Naive B cell (primary cell): ENCODE data around the gene SYCE3. TPM values are rescaled to one million over a fixed set of nuclear protein-coding genes. Genes with fewer than 3 reads are reported as not detected.

Source experiments
- ATAC-seq, 2 donors: fragments of 150-1000 bp; cut with Tn5 transposase; 2 replicates each; pipeline ENCODE4 v1.10.0; 2021; ENCODE audit warnings: low read depth in 2 of 2, mild to moderate bottlenecking in 2 of 2, moderate library complexity in 2 of 2
- DNase-seq: peaks from one replicate; pipeline ENCODE4 v3.0.0; 2022
- H3K27ac Mint-ChIP-seq, 6 donors: one replicate each; pipeline ENCODE4 v1.8.0; 2020 to 2022; ENCODE audit warnings: mild to moderate bottlenecking in 6 of 6, mixed read lengths in 6 of 6, moderate library complexity in 5 of 6, inconsistent platforms in 2 of 6
- H3K27me3 Mint-ChIP-seq, 3 donors: one replicate each; pipeline ENCODE4 v1.8.0; 2021 to 2022; ENCODE audit warnings: mixed read lengths in 3 of 3, mild to moderate bottlenecking in 1 of 3
- H3K36me3 Mint-ChIP-seq, 2 donors: one replicate each; pipeline ENCODE4 v1.8.0; 2020 to 2022; ENCODE audit warnings: mixed read lengths in 2 of 2, inconsistent platforms in 1 of 2, mild to moderate bottlenecking in 1 of 2
- H3K4me1 Mint-ChIP-seq, 3 donors: one replicate each; pipeline ENCODE4 v1.8.0; 2020 to 2022; ENCODE audit warnings: mixed read lengths in 3 of 3, inconsistent platforms in 1 of 3, mild to moderate bottlenecking in 1 of 3, moderate library complexity in 1 of 3
- H3K4me3 Mint-ChIP-seq, 8 donors: one replicate each; pipeline ENCODE4 v1.8.0; 2020 to 2022; ENCODE audit warnings: mild to moderate bottlenecking in 8 of 8, mixed read lengths in 8 of 8, moderate library complexity in 8 of 8, inconsistent platforms in 2 of 8
- H3K9me3 Mint-ChIP-seq, 7 donors: one replicate each; pipeline ENCODE4 v1.8.0; 2020 to 2022; ENCODE audit warnings: mixed read lengths in 7 of 7, mild to moderate bottlenecking in 5 of 7, inconsistent platforms in 2 of 7, moderate library complexity in 1 of 7
- polyA plus RNA-seq, 6 donors: library from polyadenylated mRNA; unstranded; fragments of 300-500 nt; fragmentation: Illumina TruSeq; gene quantifications; one replicate each; pipeline ENCODE4 v1.2.3, GENCODE V29; 2021; ENCODE audit warnings: low read depth in 6 of 6

Gene SYCE3
- polyA plus RNA-seq, 6 donors from 2014 or later, result not detected

DNA sequence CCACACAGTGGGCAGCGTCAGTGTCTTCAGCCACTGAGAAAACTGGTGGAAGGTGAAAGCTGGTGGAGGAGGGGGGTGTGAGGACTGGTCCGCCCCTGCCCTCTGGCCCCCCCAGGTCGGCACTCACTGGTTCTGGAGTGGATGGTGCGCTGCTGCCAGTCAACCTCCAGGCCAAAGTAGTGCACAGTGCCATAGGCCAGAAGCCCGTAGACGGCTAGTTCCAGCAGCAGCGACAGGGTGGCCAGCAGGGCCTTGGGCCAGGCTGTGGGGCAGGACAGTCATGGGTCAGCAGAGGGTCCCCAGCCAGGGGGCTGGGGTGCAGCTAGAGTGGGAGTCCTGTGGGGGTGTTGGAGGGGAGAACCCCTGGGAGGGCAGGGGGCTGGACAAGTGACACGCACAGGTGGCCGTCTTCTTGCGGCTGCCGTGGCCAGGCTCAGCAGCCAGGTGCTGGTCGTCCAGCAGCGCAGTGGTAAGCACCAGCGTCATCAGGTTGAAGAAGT is 57.4 kb downstream of the SYCE3 start:
- H3K36me3 Mint-ChIP-seq, result no peaks in the 10 kb centered on the region
- no peak for DNase-seq
- no peaks in the 10 kb centered on the region for H3K27me3 Mint-ChIP-seq
- no peak for ATAC-seq
- H3K4me1 Mint-ChIP-seq, result peaks cover 18 to 20% (median 19%) of the 10 kb centered on the region in 3 donors
- no peaks in the 10 kb centered on the region for H3K9me3 Mint-ChIP-seq
- no peak overlapping the region for H3K27ac Mint-ChIP-seq
- H3K4me3 Mint-ChIP-seq, result peak overlapping the region in 4 of 8 donors; percentile 12 to 96 (median 22)

DNA sequence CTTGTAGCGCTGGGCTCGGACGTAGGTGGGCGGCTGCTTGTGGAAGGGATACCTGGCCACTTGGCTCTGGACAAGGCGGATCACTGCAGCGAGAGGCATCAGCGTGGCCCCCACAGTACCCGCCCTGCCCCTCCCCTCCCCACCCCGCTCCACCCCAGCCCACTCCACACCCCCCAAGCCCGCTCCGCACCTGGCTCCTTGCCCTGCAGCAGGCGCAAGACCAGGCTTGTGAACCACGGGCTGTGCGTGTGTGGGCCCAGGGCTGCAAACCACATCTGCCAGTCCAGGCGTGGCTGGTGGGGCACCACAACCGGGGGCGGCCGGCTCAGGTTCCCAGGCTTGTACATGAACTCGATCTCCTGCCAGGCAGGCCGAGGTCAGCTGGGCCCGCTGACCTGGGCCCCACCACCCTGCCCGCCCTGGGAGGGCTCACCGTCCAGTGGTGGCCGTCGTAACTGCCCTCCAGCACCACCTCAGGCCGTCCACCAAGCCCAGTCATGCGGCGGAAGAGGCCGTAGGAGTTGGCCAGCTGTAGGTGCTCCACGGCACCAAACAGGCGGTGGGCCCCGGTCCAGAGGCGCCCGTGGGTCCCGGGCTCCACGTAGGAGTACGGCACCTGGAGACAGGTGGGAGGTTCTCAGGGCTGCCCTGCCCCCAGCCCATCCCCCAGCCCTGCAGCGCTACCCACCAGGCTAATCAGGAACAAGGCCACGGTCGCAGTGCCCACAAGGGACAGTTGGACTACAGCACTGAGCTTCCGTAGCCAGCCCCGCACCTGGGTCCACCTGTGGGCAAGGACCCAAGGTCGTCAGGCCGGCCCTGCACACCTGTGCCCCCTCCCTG is 58.1 kb downstream of the SYCE3 start:
- no peaks in the 10 kb centered on the region for H3K27me3 Mint-ChIP-seq
- ATAC-seq (no peak), DNase-seq (no peak)
- no peaks in the 10 kb centered on the region for H3K9me3 Mint-ChIP-seq
- H3K36me3 Mint-ChIP-seq, result no peaks in the 10 kb centered on the region
- no peak overlapping the region for H3K27ac Mint-ChIP-seq
- no peak overlapping the region for H3K4me3 Mint-ChIP-seq
- peaks cover 18% of the 10 kb centered on the region in 3 donors for H3K4me1 Mint-ChIP-seq

DNA sequence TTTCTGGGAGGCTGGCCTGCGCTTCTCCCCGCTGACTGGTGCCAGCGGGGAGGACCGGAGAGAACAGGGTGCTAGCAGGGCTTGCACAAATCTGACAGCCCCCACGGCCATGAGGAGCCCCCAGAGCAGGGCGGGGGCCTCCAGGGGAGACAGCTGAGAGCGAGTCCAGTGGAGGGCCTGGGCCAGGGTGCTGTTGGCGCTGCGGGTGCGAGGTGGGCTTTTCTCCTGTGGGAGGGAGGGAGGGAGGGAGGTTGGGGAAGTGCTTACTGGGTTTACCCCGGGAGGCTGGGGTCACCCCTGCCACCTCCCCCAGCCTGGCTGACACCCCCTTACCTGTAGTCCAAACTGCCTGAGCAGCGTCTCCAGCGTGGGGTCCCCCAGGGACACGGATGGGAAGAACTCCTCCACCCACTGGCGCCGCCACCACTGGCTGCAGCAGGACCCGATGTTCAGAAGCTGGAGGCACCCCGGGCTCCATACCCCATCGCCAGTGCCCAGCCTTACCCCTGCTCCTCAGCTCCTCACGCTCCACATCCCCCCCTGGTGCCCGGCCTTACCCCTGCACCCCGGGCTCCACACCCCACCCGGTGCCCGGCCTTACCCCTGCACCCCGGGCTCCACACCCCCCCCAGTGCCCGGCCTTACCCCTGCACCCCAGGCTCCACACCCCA is 59.1 kb downstream of the SYCE3 start:
- no peak overlapping the region for H3K4me3 Mint-ChIP-seq
- H3K36me3 Mint-ChIP-seq, result no peaks in the 10 kb centered on the region
- DNase-seq, result no peak
- ATAC-seq, result no peak
- no peaks in the 10 kb centered on the region for H3K9me3 Mint-ChIP-seq
- H3K4me1 Mint-ChIP-seq, result peaks cover 9 to 11% (median 11%) of the 10 kb centered on the region in 3 donors
- no peak overlapping the region for H3K27ac Mint-ChIP-seq
- no peaks in the 10 kb centered on the region for H3K27me3 Mint-ChIP-seq

DNA sequence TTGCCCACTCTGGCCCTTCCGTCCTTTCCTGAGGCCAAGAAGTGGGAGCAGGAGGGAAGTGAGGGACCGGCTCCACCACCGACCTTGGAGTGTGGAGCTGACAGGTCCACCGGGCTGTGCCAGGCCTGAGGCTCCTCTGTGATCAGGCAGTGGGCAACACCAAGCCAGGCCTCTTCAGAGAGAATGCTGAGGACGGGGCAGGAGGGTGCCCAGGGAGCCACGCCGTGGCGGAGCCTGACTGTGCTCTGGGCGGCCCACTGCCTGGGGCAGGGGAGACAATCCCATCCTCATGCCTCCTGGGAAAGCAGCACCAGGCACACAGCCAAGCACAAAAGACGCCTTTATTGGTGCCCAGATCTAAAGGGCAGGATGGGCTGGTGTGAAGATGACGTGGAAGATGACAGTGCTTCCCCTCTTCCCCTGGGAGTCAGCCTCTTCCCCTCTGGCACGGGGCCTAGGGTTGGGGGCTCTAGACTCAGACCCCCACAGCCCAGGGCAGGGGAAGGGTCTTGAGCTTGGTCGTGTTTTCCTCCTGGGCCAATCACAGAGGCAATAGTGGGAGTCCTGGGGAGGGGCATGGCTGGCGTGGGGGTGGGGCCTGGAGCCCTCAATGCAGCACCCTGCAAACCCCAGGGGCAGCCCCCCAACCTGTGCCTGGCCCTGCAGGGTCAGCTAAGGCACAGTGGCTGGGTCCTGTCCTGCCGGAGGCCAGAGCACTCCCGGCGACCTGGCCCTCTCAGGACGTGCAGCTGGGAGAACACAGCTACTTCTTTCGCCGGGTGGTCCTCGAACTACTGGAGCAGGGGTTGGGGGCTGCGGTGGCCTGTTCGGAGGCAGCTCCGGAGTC is 59.9 kb downstream of the SYCE3 start:
- DNase-seq (no peak), ATAC-seq (no peak)
- Mint-ChIP-seq H3K9me3 (no peaks in the 10 kb centered on the region), H3K4me3 (no peak overlapping the region), H3K27me3 (no peaks in the 10 kb centered on the region), H3K36me3 (no peaks in the 10 kb centered on the region), H3K27ac (no peak overlapping the region), H3K4me1 (peaks cover 10 to 16% (median 11%) of the 10 kb centered on the region in 3 donors)

DNA sequence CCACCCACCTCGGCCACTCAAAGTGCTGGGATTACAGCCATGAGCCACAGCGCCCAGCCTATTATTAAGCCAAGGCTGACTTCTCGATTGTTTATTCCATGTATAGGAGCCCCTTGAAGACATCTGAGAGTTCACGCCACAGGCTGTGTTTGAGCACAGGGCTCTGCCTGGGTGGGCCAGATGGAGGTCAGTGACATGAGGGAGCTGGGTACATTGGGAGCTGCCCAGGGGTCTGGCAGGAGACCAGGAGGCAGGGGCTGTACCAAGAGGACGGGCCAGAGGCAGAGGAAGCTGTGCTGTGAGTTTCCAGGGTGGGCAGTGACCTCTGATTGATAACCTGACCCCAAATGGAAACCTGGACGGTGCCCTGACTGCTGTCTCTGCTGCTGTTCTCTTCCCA is 60.6 kb downstream of the SYCE3 start:
- Mint-ChIP-seq H3K9me3 (no peaks in the 10 kb centered on the region), H3K4me1 (peaks cover 9 to 13% (median 10%) of the 10 kb centered on the region in 3 donors), H3K27ac (no peak overlapping the region), H3K36me3 (no peaks in the 10 kb centered on the region), H3K27me3 (no peaks in the 10 kb centered on the region), H3K4me3 (peak overlapping the region in 2 of 8 donors; percentile 53 to 63)
- no peak for ATAC-seq
- DNase-seq, result no peak

Other genes with a start within 250 kb of the SYCE3 start
- under 1 TPM in 5 of 6 donors, not detected in 1; 0.05 to 0.43 (median 0.28) TPM for gene DENND6B, start 235.9 kb downstream of the SYCE3 start, polyA plus RNA-seq
- 10 to 100 TPM; 11.9 to 28.1 (median 16.2) TPM for gene PPP6R2, start 219.6 kb downstream of the SYCE3 start, polyA plus RNA-seq
- 10 to 100 TPM in 4 of 6 donors, 1 to 10 TPM in 2; 6.9 to 26.6 (median 11.4) TPM for gene SBF1, start 87.9 kb downstream of the SYCE3 start, polyA plus RNA-seq
- gene ADM2, start 81.4 kb downstream of the SYCE3 start, polyA plus RNA-seq, result under 1 TPM in 3 of 6 donors, not detected in 3; 0.08 to 0.86 (median 0.20) TPM
- gene MIOX, start 76.1 kb downstream of the SYCE3 start, polyA plus RNA-seq, result not detected
- gene LMF2, start 55.2 kb downstream of the SYCE3 start, polyA plus RNA-seq, result 10 to 100 TPM in 3 of 6 donors, 1 to 10 TPM in 3; 6.4 to 20.9 (median 10.1) TPM
- gene NCAPH2, start 54.7 kb downstream of the SYCE3 start, polyA plus RNA-seq, result 10 to 100 TPM; 33.9 to 43.3 (median 37.6) TPM
- 10 to 100 TPM in 3 of 6 donors, 1 to 10 TPM in 3; 2.0 to 13.9 (median 8.1) TPM for gene SCO2, start 37.3 kb downstream of the SYCE3 start, polyA plus RNA-seq
- 10 to 100 TPM; 10.5 to 41.3 (median 18.0) TPM for gene TYMP, start 32.9 kb downstream of the SYCE3 start, polyA plus RNA-seq
- gene KLHDC7B, start 17.0 kb downstream of the SYCE3 start, polyA plus RNA-seq, result 1 to 10 TPM; 1.5 to 5.8 (median 4.4) TPM
- 1 to 10 TPM in 2 of 6 donors, under 1 TPM in 3, not detected in 1; 0.09 to 1.4 (median 1.00) TPM for gene CPT1B, start 15.5 kb upstream of the SYCE3 start, polyA plus RNA-seq
- gene CHKB, start 19.9 kb upstream of the SYCE3 start, polyA plus RNA-seq, result 10 to 100 TPM; 36.2 to 50.8 (median 42.0) TPM
- under 1 TPM in 1 of 6 donors, not detected in 5; 0.04 TPM for gene MAPK8IP2, start 37.9 kb upstream of the SYCE3 start, polyA plus RNA-seq
- 10 to 100 TPM in 2 of 6 donors, 1 to 10 TPM in 4; 7.5 to 12.5 (median 8.8) TPM for gene ARSA, start 65.2 kb upstream of the SYCE3 start, polyA plus RNA-seq
- not detected for gene SHANK3, start 109.9 kb upstream of the SYCE3 start, polyA plus RNA-seq
- not detected for gene ACR, start 175.3 kb upstream of the SYCE3 start, polyA plus RNA-seq
- gene RABL2B, start 220.7 kb upstream of the SYCE3 start, polyA plus RNA-seq, result 10 to 100 TPM; 22.2 to 30.9 (median 26.8) TPM